ENCODE results near the gene MAP3K9.

- TF ChIP-seq CTCF (IDR thresholded peaks at IDR 0.05) (no peak), POLR2A (IDR thresholded peaks at IDR 0.05) (no peak)
These were observed at the start of gene MAP3K9 for GRCh38 chr14:70809225-70810219.

All from sigmoid colon (tissue), 3 donors.